IgD-negative memory B cell (primary cell): ENCODE measurements around the gene CENPB. TPM values are rescaled to one million over a fixed set of nuclear protein-coding genes. Genes with fewer than 3 reads are reported as not detected.
A peak's percentile ranks its signal among the peaks of the same experiment; 100 is the strongest.
"Not testable (repeated sequence)": the region's sequence is repeated elsewhere in the genome, so short reads cannot be mapped to it uniquely, and the experiment has no call there.

Experiments
- H3K27ac Mint-ChIP-seq, 3 donors: one replicate each; pipeline ENCODE4 v1.8.0; 2020 to 2022; ENCODE audit warnings: mild to moderate bottlenecking in 3 of 3, mixed read lengths in 3 of 3, moderate library complexity in 1 of 3
- H3K27me3 Mint-ChIP-seq: one replicate; pipeline ENCODE4 v1.8.0; 2021; ENCODE audit warnings: mixed read lengths
- H3K36me3 Mint-ChIP-seq: one replicate; pipeline ENCODE4 v1.8.0; 2020; ENCODE audit warnings: mild to moderate bottlenecking, mixed read lengths
- H3K4me1 Mint-ChIP-seq, 3 donors: one replicate each; pipeline ENCODE4 v1.8.0; 2020 to 2022; ENCODE audit warnings: mixed read lengths in 3 of 3, mild to moderate bottlenecking in 1 of 3
- H3K4me3 Mint-ChIP-seq, 4 donors: one replicate each; pipeline ENCODE4 v1.8.0; 2020 to 2022; ENCODE audit warnings: mild to moderate bottlenecking in 4 of 4, mixed read lengths in 4 of 4, moderate library complexity in 3 of 4
- H3K9me3 Mint-ChIP-seq, 3 donors: one replicate each; pipeline ENCODE4 v1.8.0; 2020 to 2021; ENCODE audit warnings: mixed read lengths in 3 of 3, mild to moderate bottlenecking in 1 of 3
- polyA plus RNA-seq: library from polyadenylated mRNA; unstranded; fragments of 300-500 nt; fragmentation: Illumina TruSeq; gene quantifications from one replicate; pipeline ENCODE4 v1.2.3, GENCODE V29; 2021

The CENPB gene
- polyA plus RNA-seq, 1 donor from 2014 or later, result 1.1 TPM

DNA sequence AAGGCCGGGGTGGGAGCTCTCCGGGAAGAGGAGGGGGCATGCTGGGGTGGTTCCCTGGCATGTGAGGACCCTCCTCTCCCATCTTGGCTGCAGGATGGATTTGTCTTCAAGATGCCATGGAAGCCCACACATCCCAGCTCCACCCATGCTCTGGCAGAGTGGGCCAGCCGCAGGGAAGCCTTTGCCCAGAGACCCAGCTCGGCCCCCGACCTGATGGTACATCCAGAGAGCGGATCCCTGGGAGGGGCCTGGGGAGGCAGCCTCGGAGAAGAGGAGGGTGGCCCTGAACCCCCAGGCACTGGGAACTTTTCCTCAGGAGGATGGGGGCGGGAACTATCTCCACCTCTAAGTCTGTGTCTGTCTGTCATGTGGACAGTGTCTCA, 14.3 kb upstream of the CENPB start:
- no peaks in the 10 kb centered on the region for H3K27me3 Mint-ChIP-seq
- H3K36me3 Mint-ChIP-seq, result peaks cover 4% of the 10 kb centered on the region
- H3K4me1 Mint-ChIP-seq, result peaks cover 37 to 47% (median 37%) of the 10 kb centered on the region in 3 donors
- H3K27ac Mint-ChIP-seq, result peak overlapping the region in 2 of 3 donors; percentile 95 to 98
- no peak overlapping the region for H3K4me3 Mint-ChIP-seq
- no peaks in the 10 kb centered on the region for H3K9me3 Mint-ChIP-seq

DNA sequence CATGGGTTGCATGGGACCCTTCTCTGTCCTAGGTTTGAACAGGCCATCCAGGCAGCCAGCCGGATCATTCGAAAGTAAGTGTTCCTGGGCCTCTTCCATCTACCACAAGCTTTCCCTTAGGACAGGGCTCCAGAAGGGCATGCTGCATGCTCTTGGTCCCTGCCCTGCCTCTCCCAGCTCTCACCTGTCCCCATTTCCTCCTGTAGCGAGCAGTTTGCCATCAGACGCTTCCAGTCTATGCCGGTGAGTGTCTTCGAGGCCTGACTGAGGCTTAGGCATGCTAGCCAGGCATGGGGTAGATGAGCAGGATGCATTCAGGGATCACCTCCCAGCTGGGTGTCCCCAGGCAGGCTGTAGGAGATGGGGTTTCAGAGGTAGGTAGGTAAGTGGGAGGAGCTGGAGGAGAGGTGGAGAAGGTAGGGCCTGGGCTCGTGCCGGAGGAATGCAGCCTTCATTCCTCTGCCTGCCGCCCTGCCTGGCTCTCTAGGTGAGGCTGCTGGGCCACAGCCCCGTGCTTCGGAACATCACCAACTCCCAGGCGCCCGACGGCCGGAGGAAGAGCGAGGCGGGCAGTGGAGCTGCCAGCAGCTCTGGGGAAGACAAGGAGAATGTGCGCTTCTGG, 13.8 kb upstream of the CENPB start:
- Mint-ChIP-seq H3K27ac (peak overlapping the region; percentile 95 to 98 (median 98)), H3K4me3 (peak overlapping the region in 3 of 4 donors; percentile 43 to 91 (median 87)), H3K27me3 (no peaks in the 10 kb centered on the region), H3K4me1 (peaks cover 41 to 48% (median 42%) of the 10 kb centered on the region in 3 donors), H3K9me3 (no peaks in the 10 kb centered on the region), H3K36me3 (peaks cover 4% of the 10 kb centered on the region)

DNA sequence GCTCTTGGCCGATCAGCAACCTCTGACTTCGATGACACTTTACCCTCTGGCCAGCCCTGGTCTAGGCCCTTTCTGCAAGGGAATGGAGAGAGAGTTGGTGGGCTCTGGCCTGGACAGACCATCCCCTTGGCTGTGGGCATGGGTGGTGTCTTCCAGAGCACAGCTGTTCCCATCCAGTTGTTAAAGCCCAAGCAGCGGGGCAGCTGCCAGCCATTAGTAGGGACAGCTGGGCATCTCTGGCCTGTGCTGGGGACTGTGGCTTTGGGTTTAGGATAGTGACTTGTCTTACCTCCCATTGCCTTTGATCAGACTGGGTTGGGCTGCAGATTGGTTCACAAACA, 12.3 kb upstream of the CENPB start:
- peak overlapping the region; percentile 63 to 91 (median 89) for H3K4me3 Mint-ChIP-seq
- peaks cover 42 to 49% (median 43%) of the 10 kb centered on the region in 3 donors for H3K4me1 Mint-ChIP-seq
- H3K27me3 Mint-ChIP-seq, result no peaks in the 10 kb centered on the region
- H3K27ac Mint-ChIP-seq, result peak overlapping the region; percentile 95 to 98 (median 98)
- H3K36me3 Mint-ChIP-seq, result peaks cover 2% of the 10 kb centered on the region
- H3K9me3 Mint-ChIP-seq, result no peaks in the 10 kb centered on the region

DNA sequence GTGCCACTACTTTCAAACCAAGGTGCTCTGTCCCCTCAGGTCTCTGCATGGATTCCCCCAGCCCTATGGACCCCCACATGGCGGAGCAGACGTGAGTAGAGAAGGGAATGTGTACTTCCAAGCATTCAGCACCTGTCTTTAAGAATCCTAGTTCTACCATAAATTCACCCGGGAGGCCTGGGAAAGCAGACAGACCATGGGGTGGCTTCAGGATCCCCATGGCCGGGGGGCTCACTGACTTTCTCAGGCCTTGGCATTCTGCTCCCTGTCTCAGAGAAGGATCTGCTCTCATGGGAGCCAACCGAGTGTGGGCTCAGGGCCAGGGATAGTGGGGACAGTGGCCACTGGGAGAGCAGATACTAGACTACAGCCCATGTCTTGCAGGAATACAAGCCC, 11.8 kb upstream of the CENPB start:
- Mint-ChIP-seq H3K36me3 (peaks cover 2% of the 10 kb centered on the region), H3K9me3 (no peaks in the 10 kb centered on the region), H3K4me1 (peaks cover 40 to 48% (median 43%) of the 10 kb centered on the region in 3 donors), H3K27ac (peak overlapping the region; percentile 85 to 98 (median 98)), H3K4me3 (peak overlapping the region; percentile 76 to 91 (median 89)), H3K27me3 (no peaks in the 10 kb centered on the region)

DNA sequence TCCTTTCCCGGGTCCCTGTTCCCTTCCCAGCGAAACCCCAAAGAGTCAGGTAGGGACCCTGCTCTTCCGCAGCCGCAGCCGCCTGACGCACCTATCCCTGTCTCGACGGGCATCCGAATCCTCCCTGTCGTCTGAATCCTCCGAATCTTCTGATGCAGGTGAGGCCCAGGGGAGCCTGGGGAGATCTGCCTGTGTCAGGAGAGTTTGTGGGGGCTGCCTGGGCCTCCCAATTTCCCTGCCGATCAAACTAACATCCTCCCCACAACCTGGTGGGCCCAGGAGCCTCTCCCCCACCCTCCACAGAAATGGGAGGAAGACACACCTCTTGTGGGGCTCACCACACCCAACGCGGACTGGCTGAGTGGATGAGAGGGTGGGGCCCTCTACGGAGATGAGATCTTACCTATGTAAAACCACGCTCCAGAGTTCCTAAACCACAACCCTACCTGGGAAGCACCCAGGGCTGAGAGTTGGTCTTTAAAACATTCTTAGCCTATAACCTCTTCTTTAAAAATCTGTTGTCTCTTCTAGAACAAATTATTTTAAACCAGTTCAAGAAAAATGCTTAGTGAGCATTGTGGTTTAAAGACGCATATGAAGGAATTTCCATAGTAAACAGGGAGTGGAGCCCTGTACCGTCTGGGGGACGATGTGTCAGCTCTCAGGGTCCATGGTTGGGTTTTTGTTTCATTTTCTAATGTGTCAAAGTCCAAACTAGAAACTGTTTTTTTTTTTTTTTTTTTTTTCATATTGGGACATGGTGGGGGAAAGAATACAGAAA, 11.2 kb upstream of the CENPB start:
- Mint-ChIP-seq H3K27ac (peak overlapping the region; percentile 85 to 98 (median 98)), H3K4me3 (peak overlapping the region; percentile 76 to 91 (median 89)), H3K4me1 (peaks cover 38 to 46% (median 41%) of the 10 kb centered on the region in 3 donors), H3K36me3 (peaks cover 2% of the 10 kb centered on the region), H3K27me3 (no peaks in the 10 kb centered on the region), H3K9me3 (no peaks in the 10 kb centered on the region)

DNA sequence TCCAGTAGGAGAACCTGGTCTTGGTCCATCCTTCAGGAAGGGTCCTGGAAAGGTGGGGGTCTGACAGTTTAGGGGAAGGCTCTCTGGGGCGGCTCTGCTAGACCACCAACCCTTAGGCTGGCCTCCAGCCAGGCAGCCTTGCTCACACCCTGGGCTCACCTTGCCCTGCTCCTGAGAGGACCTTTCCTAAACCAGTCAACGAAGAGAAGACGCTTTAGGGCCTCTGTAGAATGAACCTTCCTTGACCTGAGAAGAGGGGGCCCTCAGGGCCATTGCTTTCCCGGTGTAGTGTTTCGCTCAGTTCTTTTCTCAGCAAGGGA, 10.6 kb upstream of the CENPB start:
- H3K9me3 Mint-ChIP-seq, result no peaks in the 10 kb centered on the region
- peaks cover 36 to 42% (median 38%) of the 10 kb centered on the region in 3 donors for H3K4me1 Mint-ChIP-seq
- H3K27ac Mint-ChIP-seq, result peak overlapping the region in 1 of 3 donors; percentile 98
- no peaks in the 10 kb centered on the region for H3K36me3 Mint-ChIP-seq
- no peaks in the 10 kb centered on the region for H3K27me3 Mint-ChIP-seq
- H3K4me3 Mint-ChIP-seq, result peak overlapping the region; percentile 76 to 91 (median 89)

DNA sequence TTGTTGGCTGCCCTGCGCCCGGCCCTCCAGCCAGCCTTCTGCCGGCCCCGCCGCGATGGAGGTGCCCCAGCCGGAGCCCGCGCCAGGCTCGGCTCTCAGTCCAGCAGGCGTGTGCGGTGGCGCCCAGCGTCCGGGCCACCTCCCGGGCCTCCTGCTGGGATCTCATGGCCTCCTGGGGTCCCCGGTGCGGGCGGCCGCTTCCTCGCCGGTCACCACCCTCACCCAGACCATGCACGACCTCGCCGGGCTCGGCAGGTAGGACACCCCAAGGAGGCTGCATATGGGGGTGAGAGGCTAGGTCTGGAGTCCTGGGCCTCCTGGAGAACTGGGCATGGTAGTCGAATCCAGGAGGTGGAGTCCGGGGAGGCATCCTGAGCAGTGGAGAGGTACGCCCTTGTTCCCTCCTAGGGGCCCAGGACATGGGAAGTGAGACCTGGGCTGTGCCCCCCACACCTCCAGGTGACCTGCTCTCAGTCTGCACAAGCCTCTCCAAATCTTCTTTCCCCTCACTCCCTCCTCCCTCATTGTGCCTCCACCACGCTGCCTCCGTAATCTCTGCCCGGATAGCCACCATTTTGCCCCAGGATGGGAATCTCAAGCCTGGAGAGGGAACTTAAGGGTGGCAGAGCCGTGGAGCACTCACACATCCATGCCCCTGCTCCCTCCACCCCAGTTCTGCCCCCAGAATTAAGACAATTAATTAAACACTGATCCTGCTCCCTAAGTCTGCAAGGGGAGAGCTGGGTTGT, 10.1 kb upstream of the CENPB start:
- H3K4me3 Mint-ChIP-seq, result peak overlapping the region; percentile 76 to 98 (median 91)
- no peaks in the 10 kb centered on the region for H3K36me3 Mint-ChIP-seq
- no peaks in the 10 kb centered on the region for H3K9me3 Mint-ChIP-seq
- H3K27ac Mint-ChIP-seq, result peak overlapping the region in 2 of 3 donors; percentile 13 to 99
- no peaks in the 10 kb centered on the region for H3K27me3 Mint-ChIP-seq
- H3K4me1 Mint-ChIP-seq, result peaks cover 36 to 42% (median 38%) of the 10 kb centered on the region in 3 donors

DNA sequence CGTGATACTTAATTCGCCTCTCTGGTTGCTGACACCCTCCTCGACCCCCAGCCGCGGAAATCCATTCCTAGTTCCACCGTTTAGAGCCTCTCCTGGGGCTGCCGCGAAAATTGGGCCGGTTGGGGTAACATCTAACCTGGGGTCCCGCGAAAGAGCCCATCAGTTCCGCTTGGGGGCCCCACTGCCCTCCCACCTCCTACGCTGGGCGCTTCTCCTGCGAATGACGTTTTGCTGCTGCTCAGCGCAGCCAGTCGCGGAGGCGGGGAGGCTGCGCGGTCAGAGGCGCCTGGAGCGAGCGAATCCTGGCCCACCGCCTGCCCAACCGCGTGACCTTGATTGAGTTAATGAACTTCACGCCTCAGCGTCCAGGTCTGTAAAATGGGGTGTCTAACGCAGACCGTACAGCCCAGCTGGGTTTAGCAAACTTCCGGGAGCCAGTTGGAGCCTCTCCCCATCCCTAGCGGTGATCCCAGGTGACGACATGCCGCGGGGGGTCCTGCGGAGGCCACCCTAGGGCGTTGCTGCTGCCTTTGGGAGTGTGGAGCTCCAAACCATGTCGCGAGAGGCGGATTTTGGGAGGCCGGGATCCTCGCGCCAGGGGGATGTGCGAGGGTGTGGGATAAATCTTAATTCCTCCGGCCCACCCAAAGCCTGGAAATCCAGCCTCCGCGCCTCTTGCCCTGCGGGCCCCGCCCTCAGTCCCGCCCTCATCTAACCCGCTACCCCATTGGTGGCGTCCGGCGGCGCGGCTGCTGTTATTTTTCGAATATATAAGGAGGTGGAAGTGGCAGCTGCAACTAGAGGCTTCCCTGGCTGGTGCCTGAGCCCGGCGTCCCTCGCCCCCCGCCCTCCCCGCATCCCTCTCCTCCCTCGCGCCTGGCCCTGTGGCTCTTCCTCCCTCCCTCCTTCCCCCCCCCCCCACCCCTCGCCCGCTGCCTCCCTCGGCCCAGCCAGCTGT, 9.2 kb upstream of the CENPB start, which contains the start of gene CDC25B:
Gene CDC25B (plus strand): TSS at position 800 of the 958 bp plus-strand sequence. CDS start 222 bp downstream, outside the sequence.
- Mint-ChIP-seq H3K27ac (peak within 1 kb of the TSS; percentile 94 to 99 (median 97)), H3K27me3 (no peaks in the 10 kb centered on the region), H3K36me3 (no peaks in the 10 kb centered on the region), H3K4me3 (peak within 1 kb of the TSS; percentile 90 to 98 (median 96)), H3K9me3 (no peaks in the 10 kb centered on the region), H3K4me1 (peaks cover 35 to 42% (median 36%) of the 10 kb centered on the region in 3 donors)

DNA sequence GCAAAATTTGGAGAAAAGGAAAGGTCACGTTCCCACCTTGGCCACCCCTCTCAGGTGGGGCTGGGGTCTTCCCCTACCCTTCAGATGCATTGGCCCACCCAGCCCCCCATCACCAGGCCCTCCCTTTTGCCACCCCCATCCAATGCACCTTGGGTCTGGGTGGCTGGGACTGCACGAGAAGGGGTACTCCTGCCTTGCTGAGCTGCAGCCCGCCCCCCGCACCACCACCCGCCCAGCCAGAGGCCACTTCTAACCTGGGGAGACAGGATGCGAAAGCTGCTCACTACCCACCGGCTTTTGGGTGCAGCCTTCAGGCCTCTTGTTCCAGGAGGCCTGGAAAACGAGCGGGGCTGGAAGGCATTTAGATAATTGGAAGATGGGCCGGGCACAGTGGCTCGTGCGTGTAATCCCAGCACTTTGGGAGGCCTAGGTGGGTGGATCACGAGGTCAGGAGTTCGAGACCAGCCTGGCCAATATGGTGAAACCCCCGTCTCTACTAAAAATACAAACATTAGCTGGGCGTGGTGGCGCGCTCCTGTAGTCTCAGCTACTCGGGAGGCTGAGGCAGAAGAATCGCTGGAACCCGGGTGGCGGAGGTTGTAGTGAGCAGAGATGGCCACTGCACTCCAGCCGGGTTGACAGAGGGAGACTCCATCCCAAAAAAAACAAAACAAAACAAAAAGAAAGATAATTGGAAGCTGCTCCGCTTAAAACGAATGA, 8.3 kb upstream of the CENPB start:
- H3K36me3 Mint-ChIP-seq, result no peaks in the 10 kb centered on the region

DNA sequence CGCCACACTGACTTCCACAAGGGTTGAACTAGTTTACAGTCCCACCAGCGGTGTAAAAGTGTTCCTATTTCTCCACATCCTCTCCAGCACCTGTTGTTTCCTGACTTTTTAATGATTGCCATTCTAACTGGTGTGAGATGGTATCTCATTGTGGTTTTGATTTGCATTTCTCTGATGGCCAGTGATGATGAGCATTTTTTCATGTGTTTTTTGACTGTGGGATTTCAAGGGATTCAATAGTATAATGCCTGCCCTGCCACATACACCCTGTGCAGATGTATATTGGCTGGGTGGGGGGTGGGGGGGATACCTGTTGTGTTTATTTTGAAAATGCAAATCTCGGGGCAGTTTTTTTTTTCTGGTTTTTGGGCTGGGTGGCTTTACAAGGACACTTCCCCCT, 7.6 kb upstream of the CENPB start:
- H3K36me3 Mint-ChIP-seq, result not testable (repeated sequence)
- Mint-ChIP-seq H3K27ac (peak overlapping the region in 1 of 3 donors; percentile 43), H3K4me3 (peak overlapping the region in 2 of 4 donors; percentile 44 to 98)

More for the DNA sequence above, 8.3 kb upstream of the CENPB start:
- Mint-ChIP-seq H3K27ac (peak overlapping the region; percentile 94 to 99 (median 97)), H3K4me3 (peak overlapping the region; percentile 90 to 98 (median 96)), H3K4me1 (peaks cover 29 to 34% (median 33%) of the 10 kb centered on the region in 3 donors), H3K27me3 (no peaks in the 10 kb centered on the region), H3K9me3 (no peaks in the 10 kb centered on the region)

DNA sequence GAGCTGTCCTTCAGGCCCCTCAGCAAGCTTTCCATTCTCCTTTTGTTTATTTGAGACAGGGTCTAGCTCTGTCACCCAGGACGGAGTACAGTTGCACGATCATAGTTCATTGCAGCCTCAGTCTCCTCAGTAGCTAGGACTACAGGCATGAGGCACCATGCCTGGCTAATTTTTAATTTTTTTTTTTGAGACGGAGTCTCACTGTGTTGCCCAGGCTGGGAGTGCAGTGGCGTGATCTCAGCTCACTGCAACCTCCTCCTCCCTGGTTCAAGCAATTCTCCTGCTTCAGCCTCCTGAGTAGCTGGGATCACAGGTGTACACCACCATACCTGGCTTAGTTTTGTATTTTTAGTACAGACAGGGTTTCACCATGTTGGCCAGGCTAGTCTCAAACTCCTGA, 2.7 kb upstream of the CENPB start:
- peak overlapping the region in 1 of 3 donors; percentile 79 for H3K27ac Mint-ChIP-seq
- H3K4me1 Mint-ChIP-seq, result peaks cover 13 to 16% (median 14%) of the 10 kb centered on the region in 3 donors
- H3K4me3 Mint-ChIP-seq, result peak overlapping the region in 2 of 4 donors; percentile 70 to 84
- H3K9me3 Mint-ChIP-seq, H3K36me3 Mint-ChIP-seq, H3K27me3 Mint-ChIP-seq: not testable (repeated sequence)

More for the DNA sequence above, 7.6 kb upstream of the CENPB start:
- peaks cover 24 to 27% (median 26%) of the 10 kb centered on the region in 3 donors for H3K4me1 Mint-ChIP-seq
- H3K9me3 Mint-ChIP-seq, H3K27me3 Mint-ChIP-seq: not testable (repeated sequence)

DNA sequence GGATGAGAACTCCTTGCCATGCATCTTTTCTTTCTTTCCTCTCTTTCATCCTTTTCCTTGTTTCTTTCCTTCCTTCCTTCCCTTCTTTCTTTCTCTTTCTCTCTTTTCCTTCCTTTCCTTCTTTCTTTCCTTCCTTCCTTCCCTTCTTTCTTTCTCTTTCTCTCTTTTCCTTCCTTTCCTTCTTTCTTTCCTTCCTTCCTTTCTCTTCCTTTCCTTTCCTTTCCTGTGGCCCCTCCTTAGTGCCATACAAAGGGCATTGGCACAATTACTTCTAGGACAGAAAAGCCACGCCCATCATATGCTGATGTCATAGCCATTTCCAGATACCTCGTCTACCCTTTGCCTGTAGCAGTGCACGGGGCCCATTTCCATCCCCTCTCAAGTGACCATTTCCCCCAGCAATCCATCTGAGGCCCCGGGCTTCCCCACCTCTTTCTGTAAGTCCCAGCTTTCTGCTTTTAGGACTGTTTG, 2.2 kb upstream of the CENPB start:
- peak overlapping the region in 1 of 3 donors; percentile 79 for H3K27ac Mint-ChIP-seq
- H3K27me3 Mint-ChIP-seq, result no peaks in the 10 kb centered on the region
- H3K4me3 Mint-ChIP-seq, result peak overlapping the region in 2 of 4 donors; percentile 70 to 84
- peaks cover 13 to 16% (median 14%) of the 10 kb centered on the region in 3 donors for H3K4me1 Mint-ChIP-seq
- H3K36me3 Mint-ChIP-seq, result no peaks in the 10 kb centered on the region
- no peaks in the 10 kb centered on the region for H3K9me3 Mint-ChIP-seq

DNA sequence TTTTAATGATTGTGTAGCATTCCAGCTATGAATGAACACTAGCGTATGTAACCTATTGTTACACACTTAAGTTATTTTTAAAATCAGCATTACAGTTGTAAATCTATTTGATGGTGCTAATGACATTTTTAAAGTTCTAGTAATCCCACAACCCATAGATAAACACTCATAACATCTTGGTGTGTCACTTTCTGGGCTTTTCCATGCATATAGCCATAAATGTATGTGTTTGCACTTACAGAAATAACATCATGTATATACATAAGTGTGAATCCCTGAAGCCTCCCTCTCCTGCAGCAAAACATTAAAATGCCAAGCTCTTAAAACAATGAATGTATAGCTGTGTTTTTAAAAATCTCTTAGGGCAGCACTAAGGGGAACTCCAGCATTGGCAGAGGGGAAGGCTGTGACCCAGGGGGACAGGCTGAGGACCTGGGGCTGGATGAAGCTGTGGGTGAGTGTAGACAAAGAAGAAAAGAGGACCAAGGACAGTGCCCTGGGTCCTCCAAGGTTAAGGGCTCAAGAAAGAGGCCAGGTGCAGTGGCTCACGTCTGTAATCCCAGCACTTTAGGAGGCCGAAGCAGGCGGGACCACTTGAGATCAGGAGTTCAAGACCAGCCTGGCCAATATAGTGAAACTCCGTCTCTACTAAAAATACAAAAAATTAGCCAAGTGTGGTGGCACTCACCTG, 929 bp upstream of the CENPB start:
- no peaks in the 10 kb centered on the region for H3K27me3 Mint-ChIP-seq
- H3K4me3 Mint-ChIP-seq, result peak overlapping the region; percentile 69 to 84 (median 76)
- H3K9me3 Mint-ChIP-seq, result no peaks in the 10 kb centered on the region
- no peaks in the 10 kb centered on the region for H3K36me3 Mint-ChIP-seq
- peaks cover 14 to 16% (median 16%) of the 10 kb centered on the region in 3 donors for H3K4me1 Mint-ChIP-seq
- H3K27ac Mint-ChIP-seq, result peak overlapping the region in 2 of 3 donors; percentile 67 to 78
